ENCODE data around the gene MIEN1.

MIEN1 gene

DNA sequence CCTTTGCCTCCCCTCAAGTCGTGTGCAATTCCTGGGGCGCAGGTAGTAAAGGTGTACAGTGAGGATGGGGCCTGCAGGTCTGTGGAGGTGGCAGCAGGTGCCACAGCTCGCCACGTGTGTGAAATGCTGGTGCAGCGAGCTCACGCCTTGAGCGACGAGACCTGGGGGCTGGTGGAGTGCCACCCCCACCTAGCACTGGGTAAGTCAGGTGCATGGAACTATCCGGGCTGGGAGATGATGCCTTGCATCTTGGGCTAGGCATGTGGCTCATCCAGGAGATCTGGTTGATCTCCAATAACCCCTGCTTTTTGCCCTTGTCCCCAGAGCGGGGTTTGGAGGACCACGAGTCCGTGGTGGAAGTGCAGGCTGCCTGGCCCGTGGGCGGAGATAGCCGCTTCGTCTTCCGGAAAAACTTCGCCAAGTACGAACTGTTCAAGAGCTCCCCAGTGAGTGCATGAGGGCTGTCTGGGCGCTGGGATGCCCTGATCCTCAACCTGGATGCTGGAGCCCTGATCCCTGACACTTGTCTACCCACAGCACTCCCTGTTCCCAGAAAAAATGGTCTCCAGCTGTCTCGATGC is 12.6 kb upstream of the MIEN1 start:
- H3K4me3 ChIP-seq (ENCODE audit: low read depth, low read length) = no peak overlapping the region
- TF ChIP-seq, protein P1, sequence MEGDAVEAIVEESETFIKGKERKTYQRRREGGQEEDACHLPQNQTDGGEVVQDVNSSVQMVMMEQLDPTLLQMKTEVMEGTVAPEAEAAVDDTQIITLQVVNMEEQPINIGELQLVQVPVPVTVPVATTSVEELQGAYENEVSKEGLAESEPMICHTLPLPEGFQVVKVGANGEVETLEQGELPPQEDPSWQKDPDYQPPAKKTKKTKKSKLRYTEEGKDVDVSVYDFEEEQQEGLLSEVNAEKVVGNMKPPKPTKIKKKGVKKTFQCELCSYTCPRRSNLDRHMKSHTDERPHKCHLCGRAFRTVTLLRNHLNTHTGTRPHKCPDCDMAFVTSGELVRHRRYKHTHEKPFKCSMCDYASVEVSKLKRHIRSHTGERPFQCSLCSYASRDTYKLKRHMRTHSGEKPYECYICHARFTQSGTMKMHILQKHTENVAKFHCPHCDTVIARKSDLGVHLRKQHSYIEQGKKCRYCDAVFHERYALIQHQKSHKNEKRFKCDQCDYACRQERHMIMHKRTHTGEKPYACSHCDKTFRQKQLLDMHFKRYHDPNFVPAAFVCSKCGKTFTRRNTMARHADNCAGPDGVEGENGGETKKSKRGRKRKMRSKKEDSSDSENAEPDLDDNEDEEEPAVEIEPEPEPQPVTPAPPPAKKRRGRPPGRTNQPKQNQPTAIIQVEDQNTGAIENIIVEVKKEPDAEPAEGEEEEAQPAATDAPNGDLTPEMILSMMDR (IDR thresholded peaks at IDR 0.05; ENCODE audit: borderline replicate concordance, insufficient read depth, low read depth, low read length) = no peak

DNA sequence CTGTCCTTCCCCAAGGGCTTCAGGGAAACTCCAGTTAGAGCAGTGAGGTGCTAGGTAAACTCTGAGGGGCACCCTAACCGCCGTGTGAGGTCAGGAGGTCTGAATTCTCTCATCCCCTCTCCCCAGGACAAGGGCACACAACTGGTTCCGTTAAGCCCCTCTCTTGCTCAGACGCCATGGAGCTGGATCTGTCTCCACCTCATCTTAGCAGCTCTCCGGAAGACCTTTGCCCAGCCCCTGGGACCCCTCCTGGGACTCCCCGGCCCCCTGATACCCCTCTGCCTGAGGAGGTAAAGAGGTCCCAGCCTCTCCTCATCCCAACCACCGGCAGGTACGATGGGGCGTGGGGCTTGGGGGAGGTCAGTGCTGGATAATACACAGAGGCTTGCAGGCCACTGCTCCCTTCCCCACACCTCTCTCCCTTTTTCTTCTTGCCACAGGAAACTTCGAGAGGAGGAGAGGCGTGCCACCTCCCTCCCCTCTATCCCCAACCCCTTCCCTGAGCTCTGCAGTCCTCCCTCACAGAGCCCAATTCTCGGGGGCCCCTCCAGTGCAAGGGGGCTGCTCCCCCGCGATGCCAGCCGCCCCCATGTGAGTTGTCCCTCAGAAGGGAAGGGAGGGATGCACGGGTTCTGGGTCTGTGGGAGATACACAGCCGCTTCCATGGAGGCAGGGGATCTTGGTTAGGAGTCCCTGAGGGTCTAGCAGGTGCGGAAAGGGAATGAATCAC is 12.0 kb upstream of the MIEN1 start:
- H3K4me3 ChIP-seq (ENCODE audit: low read depth, low read length) = no peak overlapping the region
- TF ChIP-seq, protein P1 (IDR thresholded peaks at IDR 0.05; ENCODE audit: borderline replicate concordance, insufficient read depth, low read depth, low read length) = no peak

DNA sequence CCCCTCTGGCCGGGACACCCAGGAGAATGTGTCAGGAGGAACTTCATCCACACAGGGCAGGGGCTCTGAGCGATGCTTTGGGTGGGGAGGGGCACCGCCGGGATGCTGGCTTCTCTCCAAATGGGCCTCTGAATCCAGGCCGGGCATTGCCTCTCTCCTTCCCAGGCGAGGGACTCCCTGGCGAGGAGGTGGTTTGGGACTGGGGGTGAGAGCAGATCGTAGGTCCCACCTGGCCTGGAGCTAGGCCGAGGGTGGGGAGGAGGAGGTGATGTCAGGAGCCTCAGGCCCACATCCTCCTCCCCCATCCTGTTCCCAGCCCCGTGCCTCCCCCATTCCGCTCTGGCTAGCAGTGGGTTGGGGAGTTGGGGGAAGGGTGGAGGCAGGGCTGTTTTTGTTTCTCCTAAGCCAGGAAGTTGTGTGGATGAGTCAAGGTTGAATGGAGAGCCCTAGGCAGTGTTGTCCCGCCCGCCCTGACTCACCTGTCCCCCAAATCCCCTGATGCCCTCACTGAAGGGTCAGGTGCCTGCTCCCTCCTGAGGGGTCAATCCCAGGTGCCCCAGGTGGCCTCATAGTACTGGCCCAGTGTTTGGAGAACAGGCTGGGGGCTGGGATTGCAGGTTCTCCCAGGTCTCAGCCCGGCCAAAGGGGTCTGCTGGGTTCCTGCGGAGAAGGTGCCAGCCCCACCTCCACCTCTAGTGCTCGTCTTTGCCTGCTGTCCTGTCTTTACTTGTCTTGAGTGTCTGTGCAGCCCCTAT is 10.2 kb upstream of the MIEN1 start:
- TF ChIP-seq, protein P1 (IDR thresholded peaks at IDR 0.05; ENCODE audit: borderline replicate concordance, insufficient read depth, low read depth, low read length) = no peak
- no peak overlapping the region for H3K4me3 ChIP-seq (ENCODE audit: low read depth, low read length)

DNA sequence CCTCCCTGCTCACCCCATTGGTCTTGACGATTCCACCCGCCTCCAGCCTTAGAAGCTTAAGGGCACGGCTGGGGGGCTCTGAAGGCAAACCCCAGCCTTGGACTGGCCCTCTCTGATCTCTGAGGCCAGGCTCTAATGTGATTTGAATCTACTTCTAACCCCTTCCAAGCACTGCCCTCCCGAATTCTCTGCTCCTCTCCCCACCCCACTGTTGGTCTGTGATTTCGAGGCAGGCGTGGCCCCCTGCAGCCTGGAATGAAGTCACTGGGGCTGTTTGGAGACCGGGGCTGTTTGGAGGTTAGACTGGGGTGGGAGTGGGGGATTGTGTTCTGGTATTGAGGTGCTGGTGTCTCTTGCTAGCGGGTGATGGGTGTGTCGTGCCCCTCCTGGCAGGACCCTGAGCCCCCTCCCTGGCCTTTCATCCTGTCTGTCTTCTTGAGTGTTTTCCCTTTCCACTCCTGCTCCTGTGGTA is 9.6 kb upstream of the MIEN1 start:
- TF ChIP-seq, protein P1 (IDR thresholded peaks at IDR 0.05; ENCODE audit: borderline replicate concordance, insufficient read depth, low read depth, low read length) = no peak
- H3K4me3 ChIP-seq (ENCODE audit: low read depth, low read length) = no peak overlapping the region

DNA sequence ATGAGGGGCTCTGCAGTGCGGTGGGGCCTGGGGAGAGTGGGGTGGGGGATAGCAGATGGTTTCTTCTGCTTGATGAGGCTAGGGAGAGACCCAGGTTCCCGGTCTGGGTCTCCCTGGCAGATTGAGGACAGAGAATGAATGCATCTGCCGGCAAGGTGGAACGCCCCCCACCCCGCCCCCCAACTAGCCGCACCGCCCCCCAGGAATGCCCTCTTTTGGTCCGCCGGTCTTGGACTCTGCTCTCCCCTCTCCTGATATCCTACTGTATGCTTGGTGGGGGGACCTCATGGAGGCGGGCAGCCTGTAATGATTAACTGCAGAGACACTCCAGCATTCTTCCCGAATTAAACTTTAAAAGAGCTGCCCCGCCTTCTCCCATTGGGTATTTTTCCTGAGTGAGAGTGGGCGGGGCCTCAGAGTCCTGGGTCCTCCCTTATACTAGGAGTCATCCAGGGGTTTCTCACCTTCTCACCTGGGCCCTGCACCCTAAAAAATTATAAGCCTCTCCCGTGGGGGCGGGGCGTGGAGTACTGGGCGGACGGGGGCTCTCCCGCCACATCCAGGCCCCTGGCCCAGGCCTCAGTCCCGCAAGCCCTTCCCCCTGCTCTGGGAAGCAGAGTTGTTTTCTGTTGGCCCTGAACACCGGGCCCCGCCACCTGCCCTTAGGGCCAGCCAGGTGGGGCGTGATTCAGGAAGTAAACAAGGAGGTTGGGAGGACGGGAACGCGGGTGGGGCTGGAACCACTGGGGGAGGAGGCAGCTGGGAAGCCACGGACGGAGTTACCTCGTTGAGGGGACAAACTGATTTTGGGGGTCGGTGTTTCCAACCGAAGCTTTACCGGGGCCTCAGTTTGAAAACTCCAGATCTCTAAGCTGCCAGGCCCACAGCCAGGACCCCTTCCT is 8.9 kb upstream of the MIEN1 start:
- H3K4me3 ChIP-seq (ENCODE audit: low read depth, low read length) = no peak overlapping the region
- TF ChIP-seq, protein P1 (IDR thresholded peaks at IDR 0.05; ENCODE audit: borderline replicate concordance, insufficient read depth, low read depth, low read length) = no peak

DNA sequence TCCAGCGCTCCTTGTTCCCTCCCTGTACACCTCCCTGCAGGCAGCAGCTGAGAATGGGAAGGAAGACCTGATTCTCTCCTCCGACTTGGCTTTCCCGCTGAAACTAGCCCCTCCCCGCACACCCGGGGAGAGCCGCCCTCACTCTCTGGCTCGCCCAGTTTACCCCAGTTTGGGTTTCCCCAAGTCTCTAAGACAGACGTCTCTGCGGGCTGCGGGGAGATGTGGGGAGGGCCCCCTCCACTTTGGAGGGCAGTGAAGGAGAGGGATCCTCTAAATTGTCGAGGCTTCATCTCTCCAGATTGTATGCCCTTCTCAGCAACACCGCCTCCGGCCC is 8.2 kb upstream of the MIEN1 start:
- TF ChIP-seq, protein P1 (IDR thresholded peaks at IDR 0.05; ENCODE audit: borderline replicate concordance, insufficient read depth, low read depth, low read length) = no peak
- no peak overlapping the region for H3K4me3 ChIP-seq (ENCODE audit: low read depth, low read length)
